Right hindlimb (tissue), 1 donor: ENCODE data around the gene S1PR5.
"Not testable (repeated sequence)": the region's sequence is repeated elsewhere in the genome, so short reads cannot be mapped to it uniquely, and the experiment has no call there.

Experiments used
- DNase-seq: peaks from one replicate; pipeline ENCODE4 v3.0.0-alpha.2; 2018

Gene S1PR5

DNA sequence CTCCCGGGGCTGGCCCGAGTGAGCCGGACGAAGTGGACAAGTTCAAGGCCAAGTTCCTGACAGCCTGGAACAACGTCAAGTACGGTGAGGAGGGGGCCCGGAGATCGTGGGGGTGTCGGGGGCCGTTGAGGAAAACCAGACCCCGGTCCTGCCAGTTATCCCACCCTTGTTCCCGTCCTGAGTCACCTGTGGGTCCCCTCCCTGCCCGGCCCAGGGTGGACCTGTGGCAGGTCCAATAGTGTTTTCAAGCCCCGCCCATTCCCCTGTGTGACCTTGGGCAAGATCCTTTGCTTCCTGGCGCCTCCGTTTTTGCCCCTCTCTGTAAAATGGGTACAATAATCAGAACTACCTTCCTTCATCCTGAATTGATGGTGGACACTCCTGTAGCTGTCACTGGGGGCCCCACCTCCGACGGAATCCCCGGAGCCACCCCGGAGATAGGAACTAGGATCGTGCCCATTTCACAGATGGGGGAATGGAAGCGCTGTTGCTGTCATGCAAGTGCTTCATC, 27.1 kb upstream of the S1PR5 start:
- peak; percentile 41 for DNase-seq

DNA sequence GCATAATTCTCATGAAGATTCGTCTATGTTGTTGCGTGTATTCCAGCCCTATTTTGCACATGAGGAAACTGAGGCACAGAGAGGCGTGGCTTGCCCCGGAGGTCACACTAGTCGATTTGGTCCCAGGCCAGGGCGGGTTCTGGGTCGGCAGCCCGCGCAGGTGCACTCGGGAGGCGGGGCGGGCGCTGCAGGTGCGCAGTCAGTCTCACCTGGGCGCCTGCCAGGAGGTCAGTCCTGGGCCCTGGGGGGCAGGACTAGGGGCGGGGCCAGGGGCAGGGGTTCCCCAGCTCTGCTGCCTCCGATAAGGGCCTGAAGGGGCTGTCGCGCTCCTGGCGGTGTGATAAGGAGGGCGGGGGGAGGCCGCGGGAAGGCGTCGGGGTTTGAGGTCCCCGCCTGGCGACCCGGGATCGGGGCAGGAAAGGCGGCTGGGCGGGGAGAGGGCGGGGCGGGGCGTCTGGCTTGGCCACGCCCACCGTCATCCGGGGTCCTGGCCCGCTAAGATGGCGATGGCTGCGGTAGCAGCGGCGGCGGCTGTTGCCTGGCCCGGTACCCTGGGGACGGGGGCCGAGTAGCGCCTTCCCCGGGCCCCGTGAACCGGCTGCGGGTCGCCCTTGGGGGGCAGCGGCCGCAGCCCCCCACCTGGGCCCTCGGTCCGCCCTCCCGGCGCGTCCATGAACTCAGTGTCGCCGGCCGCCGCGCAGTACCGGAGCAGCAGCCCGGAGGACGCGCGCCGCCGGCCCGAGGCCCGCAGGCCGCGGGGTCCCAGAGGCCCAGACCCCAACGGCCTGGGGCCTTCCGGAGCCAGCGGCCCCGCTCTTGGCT, 26.4 kb upstream of the S1PR5 start, which contains the start of gene ATG4D:
Gene ATG4D (plus strand): TSS at position 485 of the 822 bp plus-strand sequence. CDS start 187 bp downstream, at position 672.
- peak; percentile 86 for DNase-seq

DNA sequence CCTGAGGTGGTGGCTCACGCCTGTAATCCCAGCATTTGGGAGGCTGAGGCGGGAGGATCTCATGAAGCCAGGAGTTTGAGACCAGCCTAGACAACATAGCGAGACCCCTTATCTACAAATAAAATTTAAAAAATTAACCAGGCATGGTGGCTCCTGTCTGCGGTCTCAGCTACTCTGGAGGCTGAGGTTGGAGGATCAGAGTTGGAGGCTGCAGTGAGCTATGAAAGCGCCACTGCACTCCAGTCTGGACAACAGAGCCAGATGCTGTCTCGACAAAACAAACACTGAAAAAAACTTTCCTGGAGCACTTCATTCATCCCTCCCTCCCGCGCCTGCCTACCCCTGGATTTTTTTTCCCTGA, 25.8 kb upstream of the S1PR5 start:
- DNase-seq, result no peak

DNA sequence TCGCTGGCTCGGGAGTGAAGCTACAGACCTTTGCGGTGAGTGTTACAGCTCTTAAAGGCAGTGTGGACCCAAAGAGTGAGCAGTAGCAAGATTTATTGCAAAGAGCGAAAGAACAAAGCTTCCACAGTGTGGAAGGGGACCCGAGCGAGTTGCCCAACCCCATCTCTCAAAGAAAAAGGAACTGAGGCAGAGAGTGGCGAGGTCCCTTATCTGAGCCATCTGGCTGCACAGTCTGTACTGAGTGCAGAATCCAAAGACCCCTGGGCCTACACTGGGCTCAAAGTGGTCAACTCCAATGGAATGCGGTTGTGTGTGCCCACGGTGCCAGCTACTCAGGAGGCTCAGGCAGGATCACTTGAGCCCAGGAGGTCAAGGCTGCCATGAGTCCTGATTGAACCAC, 21.8 kb upstream of the S1PR5 start:
- DNase-seq, result not testable (repeated sequence)

DNA sequence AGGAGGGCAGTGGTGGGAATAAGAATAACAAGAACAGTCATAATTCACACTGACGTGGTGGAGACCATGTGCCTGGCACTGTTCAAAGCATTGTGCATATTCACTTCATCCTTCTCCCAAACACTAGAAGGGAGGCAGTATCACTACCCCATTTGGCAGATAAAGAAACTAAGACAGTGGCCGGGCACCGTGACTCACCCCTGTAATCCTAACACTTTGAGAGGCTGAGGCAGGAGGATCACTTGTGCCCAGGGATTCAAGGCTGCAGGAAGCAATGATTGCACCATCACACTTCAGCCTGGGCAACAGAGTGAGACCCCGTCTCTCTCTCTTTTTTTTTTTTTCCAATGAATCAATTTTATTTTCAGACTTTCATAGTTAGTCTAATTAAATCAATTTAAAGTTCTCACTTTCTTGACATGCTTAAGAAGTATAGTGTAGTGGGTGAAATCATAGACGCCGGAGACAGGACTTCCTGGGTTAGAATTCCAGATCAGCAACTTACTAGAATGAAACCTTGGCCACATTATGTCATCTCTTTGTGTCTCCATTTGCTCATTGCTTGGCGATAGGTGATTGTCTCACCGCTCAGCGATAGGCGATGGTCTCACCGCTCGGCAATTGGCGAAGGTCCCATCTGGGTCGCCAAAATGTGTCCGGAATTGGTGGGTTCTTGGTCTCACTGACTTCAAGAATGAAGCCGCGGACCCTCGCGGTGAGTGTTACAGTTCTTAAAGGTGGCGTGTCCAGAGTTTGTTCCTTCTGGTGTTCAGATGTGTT, 21.1 kb upstream of the S1PR5 start:
- no peak for DNase-seq

DNA sequence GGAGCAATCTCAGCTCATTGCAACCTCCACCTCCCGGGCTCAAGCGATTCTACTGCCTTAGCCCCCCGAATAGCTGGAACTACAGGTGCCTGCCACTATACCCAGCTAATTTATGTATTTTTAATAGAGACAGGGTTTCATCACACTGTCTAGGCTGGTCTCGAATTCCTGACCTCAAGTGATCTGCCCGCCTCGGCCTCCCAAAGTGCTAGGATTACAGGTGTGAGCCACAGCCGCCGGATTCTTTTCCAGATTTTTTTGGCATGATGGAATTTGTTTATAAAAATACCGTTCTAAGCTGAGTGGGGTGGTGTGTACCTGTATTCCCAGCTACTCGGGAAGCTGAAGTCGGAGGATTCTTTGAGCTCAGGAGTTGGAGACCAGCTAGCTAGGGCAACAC, 20.4 kb upstream of the S1PR5 start:
- no peak for DNase-seq

DNA sequence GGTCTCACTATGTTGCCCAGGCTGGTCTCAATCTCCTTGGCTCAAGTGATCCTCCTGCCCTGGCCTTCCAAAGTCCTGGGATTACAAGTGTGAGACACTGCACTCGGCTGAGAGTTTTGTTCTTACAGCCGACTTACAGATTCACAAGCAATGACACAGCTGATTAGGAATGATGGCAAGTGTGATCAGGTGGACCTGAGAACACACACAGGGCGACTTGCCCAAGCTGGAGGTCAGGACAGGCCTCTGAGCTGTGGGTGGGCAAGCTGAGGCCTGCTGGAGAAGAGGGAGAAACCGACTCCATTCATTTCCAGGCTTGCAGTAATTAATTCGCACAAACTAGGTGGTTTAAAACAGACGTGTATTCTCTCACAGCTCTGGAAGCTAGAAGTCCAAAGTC, 18.4 kb upstream of the S1PR5 start:
- no peak for DNase-seq

DNA sequence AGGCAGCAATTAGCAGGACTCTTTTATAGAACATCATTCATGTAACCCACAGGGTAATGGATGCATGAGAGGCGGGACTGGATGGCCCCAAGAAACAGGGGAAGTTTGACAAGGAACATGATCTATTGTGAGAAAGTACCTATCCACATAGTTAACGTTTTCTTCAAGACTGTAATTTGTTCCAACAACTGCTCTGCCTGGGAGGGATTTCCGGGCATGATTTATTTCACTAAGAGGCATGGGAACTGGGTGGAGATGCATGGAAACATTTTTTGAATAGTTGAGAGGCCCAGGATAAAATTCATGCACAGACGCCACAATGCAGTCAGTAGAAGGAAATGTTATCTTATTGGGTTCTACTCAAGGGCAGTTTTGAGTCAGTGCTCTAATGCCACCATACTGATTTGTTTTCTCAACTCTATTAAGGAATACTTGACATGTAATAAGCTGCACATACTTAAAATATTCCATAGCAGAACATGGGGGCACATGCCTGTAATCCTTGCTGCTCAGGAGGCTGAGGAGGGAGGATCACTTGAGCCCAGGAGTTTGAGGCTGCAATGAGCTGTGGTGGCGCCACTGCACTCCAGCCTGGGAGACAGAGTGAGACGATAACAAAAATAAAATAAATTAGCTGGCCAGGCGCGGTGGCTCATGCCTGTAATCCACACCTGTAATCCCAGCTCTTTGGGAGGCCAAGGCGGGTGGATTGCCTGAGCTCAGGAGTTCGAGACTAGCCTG, 16.6 kb upstream of the S1PR5 start:
- no peak for DNase-seq

DNA sequence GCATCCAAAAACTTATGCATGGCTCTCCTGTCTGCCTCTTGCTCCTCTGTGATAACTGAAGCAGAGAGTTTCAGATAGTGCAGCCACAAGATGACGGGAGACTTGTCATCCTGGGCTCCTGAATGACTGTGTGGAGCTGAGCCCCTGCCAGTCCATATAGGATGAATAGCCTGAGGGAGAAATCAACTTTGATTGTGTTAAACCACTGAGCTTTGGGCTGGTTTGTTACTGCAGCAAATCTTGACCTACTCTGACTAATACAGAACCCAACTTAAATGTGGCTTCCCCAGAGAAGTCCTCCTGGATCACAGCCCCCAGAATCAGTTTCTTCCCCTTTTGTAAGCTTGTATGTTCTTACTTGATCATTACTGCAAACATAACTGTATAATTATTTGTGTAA, 15.2 kb upstream of the S1PR5 start:
- DNase-seq, result no peak

DNA sequence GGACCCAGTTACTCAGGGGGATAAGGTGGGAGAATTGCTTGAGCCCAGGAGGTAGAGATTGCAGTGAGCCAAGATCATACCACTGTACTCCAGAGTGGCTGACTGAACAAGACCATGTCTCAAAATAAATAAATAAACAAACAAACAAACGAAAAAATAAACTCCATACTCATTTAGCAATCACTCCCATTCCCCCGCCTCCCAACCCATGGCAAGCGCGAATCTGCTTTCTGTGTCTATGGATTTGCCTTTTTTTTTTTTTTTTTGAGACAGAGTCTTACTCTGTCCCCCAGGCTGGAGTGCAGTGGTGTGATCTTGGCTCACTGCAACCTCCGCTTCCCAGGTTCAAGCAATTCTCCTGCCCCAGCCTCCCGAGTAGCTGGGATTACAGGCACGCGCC, 9.6 kb upstream of the S1PR5 start:
- DNase-seq, result not testable (repeated sequence)

DNA sequence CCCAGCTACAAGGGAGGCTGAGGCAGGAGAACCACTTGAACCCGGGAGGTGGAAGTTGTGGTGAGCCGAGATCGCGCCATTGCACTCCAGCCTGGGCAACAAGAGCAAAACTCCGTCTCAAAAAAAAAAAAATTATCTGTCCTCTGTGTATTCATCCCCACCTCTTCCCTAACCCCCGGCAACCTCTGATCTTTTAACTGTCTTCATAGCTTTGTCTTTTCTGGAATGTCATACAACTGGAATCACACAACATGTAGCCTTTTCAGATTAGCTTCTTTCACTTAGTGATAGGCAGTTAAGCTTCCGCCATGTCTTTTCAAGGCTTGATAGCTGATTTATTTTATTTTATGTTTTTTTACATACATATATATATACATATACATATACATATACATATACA, 8.4 kb upstream of the S1PR5 start:
- DNase-seq, result no peak

DNA sequence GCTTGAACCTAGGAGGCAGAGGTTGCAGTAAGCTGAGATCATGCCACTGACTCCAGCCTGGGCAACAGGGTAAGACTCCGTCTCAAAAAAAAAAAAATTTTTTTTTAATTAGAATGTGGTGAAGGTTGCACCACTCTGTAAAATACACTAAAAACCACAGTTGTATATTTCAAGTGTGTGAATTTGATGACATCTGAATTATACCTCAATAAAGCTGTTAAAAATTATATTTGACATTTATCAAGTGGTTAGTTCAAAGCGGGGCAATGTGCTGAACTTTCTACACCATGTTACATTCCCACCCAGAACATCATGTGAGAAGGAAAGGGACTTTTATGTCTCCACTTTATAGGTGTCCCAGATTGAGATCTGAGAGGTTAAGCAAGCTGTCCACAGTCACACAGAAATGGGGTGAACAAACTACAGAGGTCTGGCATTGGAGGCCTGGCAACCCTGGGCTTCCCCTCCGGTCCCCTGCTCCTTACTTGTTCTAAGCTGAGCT, 5.9 kb upstream of the S1PR5 start:
- DNase-seq, result no peak

DNA sequence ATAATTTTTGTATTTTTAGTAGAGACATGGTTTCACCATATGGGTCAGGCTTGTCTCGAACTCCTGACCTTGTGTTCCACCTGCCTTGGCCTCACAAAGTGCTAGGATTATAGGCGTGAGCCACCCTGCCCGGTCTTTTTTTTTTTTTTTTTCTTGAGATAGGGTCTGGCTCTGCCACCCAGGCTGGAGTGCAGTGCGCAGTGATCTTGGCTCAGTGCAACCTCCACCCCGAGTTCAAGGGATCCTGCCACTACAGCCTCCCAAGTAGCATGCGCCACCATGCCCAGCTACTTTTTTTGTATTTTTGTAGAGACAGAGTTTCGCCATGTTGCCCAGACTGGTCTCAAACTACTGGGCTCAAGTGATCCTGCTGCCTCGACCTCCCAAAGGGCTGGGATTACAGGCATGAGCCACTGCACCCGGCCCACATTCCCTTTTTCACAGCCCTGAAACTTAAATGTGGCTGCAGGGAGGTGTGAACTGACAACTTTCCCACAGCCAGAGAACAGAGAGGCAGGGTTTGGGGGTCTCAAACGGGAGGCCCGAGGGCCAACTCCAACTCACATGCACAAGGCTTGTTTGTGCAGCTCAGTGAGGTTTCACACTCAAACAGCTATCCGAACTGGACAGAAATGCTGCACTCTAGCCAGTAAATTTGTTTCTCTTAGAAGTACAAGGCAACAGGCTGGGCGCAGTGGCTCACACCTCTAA, 4.4 kb upstream of the S1PR5 start:
- DNase-seq, result no peak

DNA sequence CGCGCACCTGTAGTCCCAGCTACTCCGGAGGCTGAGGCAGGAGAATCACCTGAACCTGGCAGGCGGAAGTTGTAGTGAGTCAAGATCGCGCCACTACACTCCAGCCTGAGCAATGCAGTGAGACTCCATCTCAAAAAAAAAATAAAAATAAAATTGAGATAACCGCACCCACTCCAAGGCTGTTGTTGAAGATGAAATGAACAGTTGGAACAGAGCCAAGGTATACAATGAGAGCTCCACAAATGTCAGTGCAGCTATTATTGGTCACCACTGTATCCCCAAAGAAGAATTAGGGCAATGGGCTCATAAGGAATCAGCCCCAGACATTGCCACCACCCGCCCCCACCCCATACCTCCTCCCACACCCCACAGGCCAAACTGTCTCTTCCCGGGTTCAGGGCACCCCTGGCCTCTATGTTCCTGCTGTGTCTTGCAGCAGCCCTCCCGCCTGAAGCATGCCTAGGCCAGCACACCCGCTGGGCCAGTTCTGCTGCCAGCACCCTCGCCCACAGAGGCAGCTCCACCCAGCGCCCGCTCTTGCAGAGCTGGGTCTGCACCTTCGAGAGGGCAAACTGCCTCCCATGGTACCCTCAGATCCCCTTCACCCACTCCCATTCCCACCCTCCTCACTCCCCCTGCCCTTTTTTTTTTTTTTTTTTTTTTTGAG, 3.5 kb upstream of the S1PR5 start:
- DNase-seq, result no peak

DNA sequence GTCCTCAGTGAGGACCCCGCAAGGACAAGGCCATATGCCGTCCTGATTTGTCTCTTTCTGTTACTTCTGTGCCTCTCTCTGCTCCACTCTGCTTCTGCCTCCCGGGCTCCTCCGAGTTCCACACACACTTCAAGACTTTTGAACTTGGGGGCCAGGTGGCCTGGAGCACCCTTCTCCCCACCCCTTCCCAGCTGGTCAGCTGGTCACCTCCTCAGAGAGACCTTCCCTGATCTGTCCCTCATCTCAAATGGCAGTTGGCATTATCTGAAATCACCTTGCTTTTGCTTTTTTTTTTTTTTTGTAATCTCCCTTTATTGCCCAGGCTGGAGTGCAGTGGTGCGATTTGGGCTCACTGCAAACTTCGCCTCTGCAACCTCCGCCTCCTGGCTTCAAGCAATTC, 2.2 kb upstream of the S1PR5 start:
- DNase-seq, result no peak

DNA sequence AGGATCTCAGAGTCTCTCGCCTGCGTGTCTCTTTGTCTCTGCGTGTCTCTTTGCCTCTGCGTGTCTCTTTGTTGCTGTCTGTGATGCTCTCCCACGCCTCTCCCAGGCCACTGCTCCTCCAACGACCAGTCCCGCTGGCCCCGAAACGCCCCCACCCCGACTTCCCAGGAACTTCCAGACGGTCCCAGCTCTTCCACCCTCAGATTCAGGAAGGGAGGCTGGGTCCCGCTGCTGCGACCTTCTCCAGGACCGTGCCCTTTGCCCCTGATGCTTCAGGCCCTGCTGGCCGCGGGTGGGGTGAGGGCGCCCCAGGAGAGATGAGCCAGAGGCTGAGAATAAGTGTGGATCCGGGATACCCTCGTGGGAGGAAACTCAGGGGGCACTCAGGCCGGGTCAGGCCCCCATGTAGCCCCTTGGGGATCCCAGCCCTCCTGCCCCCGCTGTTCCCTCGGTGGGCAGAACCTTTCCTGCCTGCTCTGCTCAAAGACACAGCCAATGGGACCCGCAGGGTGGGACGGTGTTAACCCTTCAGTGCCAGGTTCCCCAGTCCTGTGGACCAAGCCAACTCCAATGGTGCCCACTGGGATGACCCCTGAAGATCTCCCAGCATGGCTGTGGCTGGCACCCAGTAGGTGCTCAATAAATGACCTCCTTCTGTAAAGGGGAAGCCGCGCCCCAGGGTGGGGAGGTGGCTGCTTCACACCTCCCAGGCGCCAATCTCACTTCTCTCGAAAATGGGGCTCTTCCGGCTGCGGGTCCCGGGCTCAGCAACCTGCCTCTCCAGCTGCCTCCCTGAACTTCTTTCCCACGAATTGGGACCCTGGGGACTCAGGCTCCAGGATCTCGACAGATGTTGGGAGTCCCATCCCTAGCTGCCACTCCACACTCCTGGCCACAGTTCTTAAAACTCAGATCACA, 1.5 kb upstream of the S1PR5 start:
- no peak for DNase-seq

DNA sequence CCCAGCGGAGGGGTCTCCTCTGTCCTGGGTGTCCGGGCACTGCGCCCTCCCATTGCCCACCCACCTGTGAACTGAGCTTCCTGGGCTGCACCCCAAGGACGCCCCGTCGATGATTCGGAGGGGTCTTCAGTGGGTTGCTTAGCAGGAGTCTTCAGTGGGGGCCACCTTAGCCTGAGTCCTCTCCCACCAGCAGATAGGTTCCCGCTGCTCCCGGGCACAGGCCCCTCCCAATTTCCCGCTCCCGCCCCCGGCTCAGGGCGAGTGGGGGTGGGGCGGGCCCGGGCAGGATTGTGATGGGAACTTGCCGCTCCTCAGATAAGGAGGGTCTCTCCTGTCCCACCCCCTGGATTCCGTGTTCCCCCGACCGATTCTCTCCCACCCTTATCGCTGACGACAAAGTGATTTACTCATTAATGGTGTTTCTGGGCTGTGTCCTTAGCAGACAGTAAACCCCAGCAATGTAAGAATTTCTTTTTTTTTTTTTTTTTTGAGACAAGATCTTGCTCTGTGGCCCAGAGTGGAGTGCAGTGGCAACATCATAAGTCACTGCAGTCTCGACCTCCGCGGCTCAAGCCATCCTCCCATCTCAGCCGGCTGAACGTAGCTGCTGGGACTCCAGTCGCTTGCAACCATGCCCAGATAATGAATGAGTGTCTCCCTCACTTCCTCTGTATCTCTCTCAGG, 655 bp upstream of the S1PR5 start:
- peak; percentile 34 for DNase-seq

DNA sequence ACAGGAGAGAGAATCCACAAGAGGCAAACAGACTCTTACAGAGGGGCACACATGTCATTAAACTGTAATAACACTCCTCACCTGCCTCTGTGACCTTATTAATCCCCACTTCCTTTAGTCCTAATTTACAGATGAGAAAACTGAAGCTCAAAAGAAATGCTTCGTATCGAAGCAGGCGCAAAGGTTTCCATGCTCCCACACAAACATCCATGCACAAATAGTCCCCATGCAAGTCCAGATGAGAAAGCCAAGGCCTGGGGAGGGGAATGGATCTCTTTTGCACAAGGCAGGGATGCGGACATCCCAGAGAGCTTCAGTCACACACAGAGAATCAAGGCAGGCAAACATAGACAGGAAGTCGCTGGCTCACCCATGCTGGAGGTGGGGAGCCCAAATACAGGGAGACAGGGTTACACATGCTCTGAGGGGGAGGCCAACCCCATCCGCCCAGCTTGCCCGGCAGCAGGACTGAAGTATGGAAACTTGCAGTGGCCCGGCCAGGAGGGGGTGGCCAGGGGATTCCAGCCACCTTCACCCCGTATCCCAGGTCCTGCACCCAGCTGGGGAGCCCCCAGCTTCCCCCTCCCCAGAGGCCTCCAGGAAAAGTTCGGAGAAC, 468 bp downstream of the S1PR5 start:
- DNase-seq, result no peak

DNA sequence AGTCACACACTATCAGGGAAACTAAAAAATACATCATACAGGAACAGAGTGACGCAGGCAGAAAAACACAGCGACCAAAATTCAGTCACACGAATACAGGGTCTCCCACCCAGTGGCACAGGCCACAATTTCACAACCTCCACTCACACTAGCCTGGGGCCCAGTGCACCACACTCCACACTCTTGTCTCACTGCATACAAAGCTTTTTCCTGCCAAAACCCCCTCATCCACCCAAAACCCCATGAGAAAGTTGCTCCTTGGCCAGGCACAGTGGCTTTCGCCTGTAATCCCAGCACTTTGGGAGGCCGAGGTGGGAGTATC, 1.2 kb downstream of the S1PR5 start:
- DNase-seq, result no peak
